HFFc6 (cell line): Measurements from ENCODE around the gene CNP. TPM values are rescaled to one million over a fixed set of nuclear protein-coding genes. Genes with fewer than 3 reads are reported as not detected.

ENCODE experiments used
- DNase-seq: peaks from one replicate; pipeline ENCODE4 v3.0.0-alpha.2; 2018
- H3K27ac Mint-ChIP-seq: 2 replicates; pipeline ENCODE4 v1.8.0; 2020; ENCODE audit warnings: mild to moderate bottlenecking, mixed read lengths
- H3K27me3 Mint-ChIP-seq: 2 replicates; pipeline ENCODE4 v1.8.0; 2021; ENCODE audit warnings: mild to moderate bottlenecking, moderate library complexity, mixed read lengths; ENCODE audit not compliant: insufficient read depth
- H3K36me3 Mint-ChIP-seq: 2 replicates; pipeline ENCODE4 v1.8.0; 2021; ENCODE audit warnings: low read depth, mixed read lengths
- H3K4me1 Mint-ChIP-seq: 2 replicates; pipeline ENCODE4 v1.8.0; 2020; ENCODE audit warnings: low read depth, mixed read lengths
- H3K4me3 Mint-ChIP-seq: 2 replicates; pipeline ENCODE4 v1.8.0; 2020; ENCODE audit warnings: mild to moderate bottlenecking, moderate library complexity, mixed read lengths
- H3K9me3 Mint-ChIP-seq: 2 replicates; pipeline ENCODE4 v1.8.0; 2020; ENCODE audit warnings: mild to moderate bottlenecking, mixed read lengths
- total RNA-seq, 6 experiments: library from RNA; stranded (reverse); fragmentation: NEBNext Ultra II Directional; extraction: Animal tissue kit (Norgen Biotek cat#: 25700); gene quantifications; 2 replicates in 1 of 6; 3 replicates in 5 of 6; pipeline ENCODE4 v1.2.3, GENCODE V29; 2021
- TF ChIP-seq, protein P1 (sequence below): fragments of 200-600 bp; sonication (generic); IDR thresholded peaks from 2 replicates; pipeline ENCODE4 v1.5.0; 2021; ENCODE audit warnings: antibody characterized with exemption, mild to moderate bottlenecking

Gene CNP
- total RNA-seq, 6 experiments from 2014 or later: 105 to 118 (median 111) TPM

DNA sequence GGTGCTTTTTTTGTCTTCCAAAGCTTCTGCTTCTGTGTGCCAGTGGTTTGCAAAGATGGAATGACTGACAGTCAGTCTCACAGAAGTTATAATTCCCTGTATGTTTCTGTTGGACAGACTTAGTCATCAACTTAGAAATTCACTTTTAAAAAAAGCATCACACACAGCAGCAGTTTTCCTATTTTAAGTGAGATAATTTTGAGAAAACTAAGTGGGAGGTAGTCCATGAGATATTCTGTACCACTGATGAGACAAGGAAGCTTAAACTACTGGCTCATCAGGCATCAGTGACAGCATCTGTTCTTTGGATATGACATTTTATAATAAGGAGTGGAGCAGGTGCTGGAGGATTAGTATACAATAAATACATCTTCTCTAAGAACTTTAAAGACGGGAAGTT lies 20.0 kb downstream of the CNP start:
- H3K4me3 Mint-ChIP-seq: no peak overlapping the region
- H3K27me3 Mint-ChIP-seq: peaks cover under 1% of the 10 kb centered on the region
- H3K4me1 Mint-ChIP-seq: peaks cover 13% of the 10 kb centered on the region
- TF ChIP-seq, protein P1, sequence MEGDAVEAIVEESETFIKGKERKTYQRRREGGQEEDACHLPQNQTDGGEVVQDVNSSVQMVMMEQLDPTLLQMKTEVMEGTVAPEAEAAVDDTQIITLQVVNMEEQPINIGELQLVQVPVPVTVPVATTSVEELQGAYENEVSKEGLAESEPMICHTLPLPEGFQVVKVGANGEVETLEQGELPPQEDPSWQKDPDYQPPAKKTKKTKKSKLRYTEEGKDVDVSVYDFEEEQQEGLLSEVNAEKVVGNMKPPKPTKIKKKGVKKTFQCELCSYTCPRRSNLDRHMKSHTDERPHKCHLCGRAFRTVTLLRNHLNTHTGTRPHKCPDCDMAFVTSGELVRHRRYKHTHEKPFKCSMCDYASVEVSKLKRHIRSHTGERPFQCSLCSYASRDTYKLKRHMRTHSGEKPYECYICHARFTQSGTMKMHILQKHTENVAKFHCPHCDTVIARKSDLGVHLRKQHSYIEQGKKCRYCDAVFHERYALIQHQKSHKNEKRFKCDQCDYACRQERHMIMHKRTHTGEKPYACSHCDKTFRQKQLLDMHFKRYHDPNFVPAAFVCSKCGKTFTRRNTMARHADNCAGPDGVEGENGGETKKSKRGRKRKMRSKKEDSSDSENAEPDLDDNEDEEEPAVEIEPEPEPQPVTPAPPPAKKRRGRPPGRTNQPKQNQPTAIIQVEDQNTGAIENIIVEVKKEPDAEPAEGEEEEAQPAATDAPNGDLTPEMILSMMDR: no peak
- DNase-seq: no peak
- no peaks in the 10 kb centered on the region for H3K9me3 Mint-ChIP-seq
- no peak overlapping the region for H3K27ac Mint-ChIP-seq
- H3K36me3 Mint-ChIP-seq: peaks cover 59% of the 10 kb centered on the region

DNA sequence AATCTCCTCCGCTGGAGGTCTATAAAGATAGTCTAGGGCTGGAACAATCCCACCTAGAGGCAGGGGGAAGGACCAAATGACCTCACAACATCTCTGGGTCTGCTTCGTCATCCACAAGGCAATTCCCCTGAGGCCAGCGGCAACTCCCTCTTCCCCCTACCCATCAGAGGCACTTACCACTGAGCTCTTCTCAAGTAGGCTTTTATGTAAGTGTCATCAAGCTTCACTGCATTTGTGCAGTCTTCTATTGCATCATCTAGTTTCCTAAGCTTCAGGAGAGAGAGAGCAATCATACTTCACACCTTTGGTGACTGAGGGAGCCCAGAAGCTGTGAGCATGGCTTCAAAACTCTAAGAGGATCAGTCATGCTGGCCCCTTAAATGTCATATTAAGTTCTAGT lies 21.0 kb downstream of the CNP start:
- peaks cover 55% of the 10 kb centered on the region for H3K36me3 Mint-ChIP-seq
- no peaks in the 10 kb centered on the region; the same call in 1 of the 2 replicates for H3K27me3 Mint-ChIP-seq
- no peaks in the 10 kb centered on the region for H3K9me3 Mint-ChIP-seq
- no peak for DNase-seq
- TF ChIP-seq, protein P1: no peak
- no peak overlapping the region for H3K4me3 Mint-ChIP-seq
- peaks cover 11% of the 10 kb centered on the region for H3K4me1 Mint-ChIP-seq
- H3K27ac Mint-ChIP-seq: peak overlapping the region; percentile 9; the same call in 1 of the 2 replicates

DNA sequence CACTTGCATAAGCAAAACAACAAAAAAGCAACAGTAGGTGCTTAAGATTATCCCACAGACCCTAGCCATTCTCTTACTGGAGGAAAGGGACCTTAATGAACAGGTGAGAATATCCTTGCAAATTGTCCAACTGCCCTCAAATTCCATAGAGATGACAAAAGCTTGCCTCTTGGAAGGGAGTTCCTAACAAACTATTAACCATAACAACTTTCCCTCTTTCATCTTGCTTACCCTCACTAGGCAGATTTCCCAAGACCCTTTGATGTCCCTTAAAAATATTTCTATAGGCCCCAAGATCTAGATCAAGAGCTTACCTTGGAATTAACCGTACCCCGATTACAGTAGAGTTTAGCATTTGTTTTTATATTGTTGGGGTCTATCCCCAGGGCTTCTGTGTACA lies 21.8 kb downstream of the CNP start:
- DNase-seq: no peak
- Mint-ChIP-seq H3K27ac (no peak overlapping the region; the same call in 1 of the 2 replicates), H3K36me3 (peaks cover 59% of the 10 kb centered on the region), H3K4me1 (peaks cover 19% of the 10 kb centered on the region), H3K9me3 (no peaks in the 10 kb centered on the region), H3K27me3 (no peaks in the 10 kb centered on the region; the same call in 1 of the 2 replicates), H3K4me3 (no peak overlapping the region)
- TF ChIP-seq, protein P1: no peak

DNA sequence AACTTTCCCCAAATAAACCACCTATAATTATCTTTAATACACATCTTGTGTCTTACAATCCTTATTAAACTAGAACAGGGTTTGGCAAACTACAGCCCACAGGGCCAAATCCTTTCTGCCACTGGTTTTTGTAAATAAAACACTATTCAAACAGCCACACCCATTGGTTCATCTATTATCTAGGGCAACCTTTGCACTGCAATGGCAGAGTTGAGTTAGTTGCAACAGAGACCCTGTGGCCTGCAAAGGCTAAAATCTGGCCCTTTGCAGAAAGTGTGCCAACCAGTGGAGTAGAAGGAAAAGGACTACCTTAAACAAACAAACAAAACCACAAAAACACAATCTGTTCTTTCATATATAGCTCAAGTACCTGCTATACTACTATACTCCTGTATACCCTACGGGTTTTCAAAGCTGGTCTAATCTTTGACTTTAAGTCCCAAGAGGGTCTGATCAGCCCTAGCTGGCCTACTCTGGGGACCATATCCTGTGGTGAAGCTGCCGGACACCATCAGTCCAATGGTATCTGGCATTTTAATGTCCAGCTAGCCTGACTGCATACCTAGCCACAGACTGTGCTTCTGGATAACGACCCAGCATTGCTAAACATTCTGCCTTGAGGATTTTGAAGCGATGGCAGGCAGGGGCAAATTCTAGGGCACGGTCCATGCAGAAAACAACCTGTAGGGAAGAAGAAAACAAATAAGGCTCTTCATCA lies 23.3 kb downstream of the CNP start:
- Mint-ChIP-seq H3K9me3 (no peaks in the 10 kb centered on the region), H3K4me1 (peaks cover 20% of the 10 kb centered on the region), H3K4me3 (no peak overlapping the region), H3K27ac (no peak overlapping the region), H3K36me3 (peaks cover 60% of the 10 kb centered on the region), H3K27me3 (no peaks in the 10 kb centered on the region; the same call in 1 of the 2 replicates)
- TF ChIP-seq, protein P1: no peak
- DNase-seq: no peak

DNA sequence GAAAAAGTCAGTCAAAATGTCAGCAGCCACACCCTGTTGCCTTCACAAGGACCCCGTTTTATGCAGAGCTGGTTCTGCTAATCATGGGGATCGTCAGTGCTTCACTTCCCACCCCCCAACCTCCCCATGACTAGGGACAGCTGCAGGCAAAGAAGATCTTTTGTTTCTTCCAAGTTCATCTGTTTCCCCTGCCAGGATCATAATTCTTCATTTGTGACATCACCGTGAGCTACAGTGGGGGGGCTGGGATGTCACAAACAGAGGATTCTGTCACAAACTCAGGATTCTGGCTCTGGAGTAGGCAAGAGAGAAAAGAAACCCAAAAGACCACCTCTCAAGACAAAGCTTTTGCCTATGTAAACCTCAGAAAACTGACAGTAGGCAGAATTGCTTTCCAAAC lies 26.0 kb downstream of the CNP start:
- Mint-ChIP-seq H3K9me3 (no peaks in the 10 kb centered on the region), H3K4me3 (no peak overlapping the region), H3K27me3 (no peaks in the 10 kb centered on the region; the same call in 1 of the 2 replicates), H3K27ac (peak overlapping the region; percentile 69), H3K36me3 (peaks cover 62% of the 10 kb centered on the region), H3K4me1 (peaks cover 35% of the 10 kb centered on the region)
- TF ChIP-seq, protein P1: no peak
- DNase-seq: no peak
